Ovary (tissue), 9 donors: ENCODE measurements around the gene MEGF6. TPM values are rescaled to one million over a fixed set of nuclear protein-coding genes. Genes with fewer than 3 reads are reported as not detected.

ENCODE experiments used
- DNase-seq, 5 donors: peaks; one replicate each; pipeline ENCODE4 v3.0.0-alpha.2; 2019 to 2020
- H3K27ac ChIP-seq, 2 donors: fragments of 200-600 bp; one replicate each; pipeline versions ENCODE4 v1.5.1 to v1.8.0; 2019 to 2022
- H3K27me3 ChIP-seq: fragments of 200-600 bp; one replicate; pipeline ENCODE4 v1.8.0; 2022
- H3K36me3 ChIP-seq: fragments of 200-600 bp; sonication (generic); one replicate; pipeline ENCODE4 v1.5.1; 2019
- H3K4me1 ChIP-seq: one replicate; pipeline ENCODE4 v1.8.1; 2013; ENCODE audit warnings: mild to moderate bottlenecking, moderate library complexity; ENCODE audit not compliant: insufficient read depth
- H3K4me3 ChIP-seq: fragments of 200-600 bp; sonication (generic); one replicate; pipeline ENCODE4 v1.5.1; 2017
- H3K9me3 ChIP-seq, 2 donors: fragments of 200-600 bp in 1 of 2; sonication (generic) in 1 of 2; one replicate each; pipeline versions ENCODE4 v1.5.1 to v1.8.1; 2013 to 2019; ENCODE audit warnings: mild to moderate bottlenecking in 1 of 2, moderate library complexity in 1 of 2
- CTCF ChIP-seq, 3 donors: fragments of 450-650 bp in 2 of 3; fragments of 200-600 bp in 1 of 3; IDR thresholded peaks; one replicate each; pipeline versions ENCODE4 v1.5.1 to v1.8.0; 2016 to 2022; ENCODE audit warnings: antibody characterized with exemption in 3 of 3, mild to moderate bottlenecking in 1 of 3
- EP300 ChIP-seq: sonication (generic); formaldehyde crosslinking; IDR thresholded peaks from one replicate; pipeline ENCODE4 v1.6.1; 2017; ENCODE audit warnings: antibody characterized with exemption
- POLR2A ChIP-seq: fragments of 450-650 bp; IDR thresholded peaks from one replicate; pipeline ENCODE4 v1.6.1; 2017; ENCODE audit warnings: antibody characterized with exemption, mild to moderate bottlenecking, moderate library complexity
- WGBS, 3 donors: extraction: QIAGEN DNeasy Blood & Tissue Kit in 1 of 3; methylation state at CpG; one replicate each; pipeline versions ENCODE4 v1.1.5 to v1.1.7; 2013 to 2017; 5-methylcytosine and 5-hydroxymethylcytosine counted together
- intact Hi-C, 4 donors: fragments of 100-400 bp; cut with DNase I; formaldehyde crosslinking; loops; one replicate each; pipeline versions ENCODE4 v1.11.0 to v1.15.1; 2022 to 2023
- polyA plus RNA-seq, 2 donors: library from polyadenylated mRNA; stranded (reverse); fragments of 200-250 nt in 1 of 2; fragments of 350-450 nt in 1 of 2; fragmentation: Illumina TruSeq in 1 of 2; extraction: RNeasy Lipid Tissue Mini Kit (QIAGEN cat#74804) in 1 of 2; gene quantifications; one replicate each; pipeline ENCODE4 v1.2.3, GENCODE V29; 2013 to 2014
- total RNA-seq, 7 donors: library from RNA; depleted of rRNA in 2 of 7; stranded (reverse); fragments of >200 nt in 2 of 7; fragmentation: NEBNext Ultra II Directional in 3 of 7; extraction: Animal tissue kit (Norgen Biotek cat#: 25700) in 3 of 7; gene quantifications; one replicate each; pipeline versions ENCODE4 v1.1.0 to v1.2.4, GENCODE V29; 2016 to 2023
- donor health status: DM: no; HTN: no; CAD: no; lungs with moderate emphysema.
- donor health status: DM: no; HTN: no; CAD: no.
- donor health status: Bipolar disorder and iron deficiency.
- donor health status: DM: yes; HTN: yes; CAD: no.
- donor health status: DM: no; HTN: no; CAD: no.
- donor health status: DM: yes; HTN: yes; CAD: no.

The MEGF6 gene
- total and polyA plus RNA-seq, 9 donors: 0.10 to 117 (median 12.5) TPM

- 54 to 63% (median 54%) methylated on average over 16 of the region's 16 CpGs for WGBS, 3 donors
- H3K9me3 ChIP-seq: no peaks in the 10 kb centered on the region
- no peak overlapping the region for H3K4me3 ChIP-seq
- no peak for DNase-seq
- TF ChIP-seq CTCF (IDR thresholded peaks at IDR 0.05) (no peak), EP300 (no peak), POLR2A (no peak)
- no peaks in the 10 kb centered on the region for H3K36me3 ChIP-seq
- H3K27me3 ChIP-seq: no peaks in the 10 kb centered on the region
- H3K4me1 ChIP-seq: no peaks in the 10 kb centered on the region
- H3K27ac ChIP-seq: no peak overlapping the region
- intact Hi-C loops: no loop called here
Observed at GRCh38 chr1:3581296-3582036, 29.8 kb downstream of the MEGF6 start.

GRCh38 chr1:3580231-3580630 lies 31.1 kb downstream of the MEGF6 start:
- intact Hi-C loops: no loop called here
- WGBS, 3 donors: 74 to 89% (median 82%) methylated on average over 9 of the region's 9 CpGs
- no peak for TF ChIP-seq POLR2A
- TF ChIP-seq CTCF (IDR thresholded peaks at IDR 0.05): no peak
- TF ChIP-seq EP300: no peak
- Histone ChIP-seq H3K36me3 (no peaks in the 10 kb centered on the region), H3K4me1 (no peaks in the 10 kb centered on the region), H3K9me3 (no peaks in the 10 kb centered on the region), H3K27me3 (no peaks in the 10 kb centered on the region), H3K4me3 (no peak overlapping the region), H3K27ac (no peak overlapping the region)
- DNase-seq: no peak

GRCh38 chr1:3579626-3580025 lies 31.7 kb downstream of the MEGF6 start:
- Histone ChIP-seq H3K4me3 (no peak overlapping the region), H3K4me1 (no peaks in the 10 kb centered on the region), H3K9me3 (no peaks in the 10 kb centered on the region), H3K27ac (no peak overlapping the region), H3K36me3 (no peaks in the 10 kb centered on the region), H3K27me3 (no peaks in the 10 kb centered on the region)
- no peak for TF ChIP-seq POLR2A
- no peak for TF ChIP-seq EP300
- no peak for TF ChIP-seq CTCF (IDR thresholded peaks at IDR 0.05)
- DNase-seq: no peak
- intact Hi-C loops: no loop called here
- WGBS, 3 donors: 89 to 93% (median 91%) methylated on average over 16 of the region's 16 CpGs

GRCh38 chr1:3578906-3579305 lies 32.4 kb downstream of the MEGF6 start:
- intact Hi-C loops: no loop called here
- Histone ChIP-seq H3K27me3 (no peaks in the 10 kb centered on the region), H3K9me3 (no peaks in the 10 kb centered on the region), H3K27ac (no peak overlapping the region), H3K36me3 (no peaks in the 10 kb centered on the region), H3K4me1 (no peaks in the 10 kb centered on the region), H3K4me3 (no peak overlapping the region)
- DNase-seq: no peak
- 87 to 95% (median 87%) methylated on average over 19 of the region's 19 CpGs for WGBS, 3 donors
- TF ChIP-seq POLR2A: no peak
- no peak for TF ChIP-seq EP300
- no peak for TF ChIP-seq CTCF (IDR thresholded peaks at IDR 0.05)
